Measurements from ENCODE around the gene NR4A1.

NR4A1 gene

DNA sequence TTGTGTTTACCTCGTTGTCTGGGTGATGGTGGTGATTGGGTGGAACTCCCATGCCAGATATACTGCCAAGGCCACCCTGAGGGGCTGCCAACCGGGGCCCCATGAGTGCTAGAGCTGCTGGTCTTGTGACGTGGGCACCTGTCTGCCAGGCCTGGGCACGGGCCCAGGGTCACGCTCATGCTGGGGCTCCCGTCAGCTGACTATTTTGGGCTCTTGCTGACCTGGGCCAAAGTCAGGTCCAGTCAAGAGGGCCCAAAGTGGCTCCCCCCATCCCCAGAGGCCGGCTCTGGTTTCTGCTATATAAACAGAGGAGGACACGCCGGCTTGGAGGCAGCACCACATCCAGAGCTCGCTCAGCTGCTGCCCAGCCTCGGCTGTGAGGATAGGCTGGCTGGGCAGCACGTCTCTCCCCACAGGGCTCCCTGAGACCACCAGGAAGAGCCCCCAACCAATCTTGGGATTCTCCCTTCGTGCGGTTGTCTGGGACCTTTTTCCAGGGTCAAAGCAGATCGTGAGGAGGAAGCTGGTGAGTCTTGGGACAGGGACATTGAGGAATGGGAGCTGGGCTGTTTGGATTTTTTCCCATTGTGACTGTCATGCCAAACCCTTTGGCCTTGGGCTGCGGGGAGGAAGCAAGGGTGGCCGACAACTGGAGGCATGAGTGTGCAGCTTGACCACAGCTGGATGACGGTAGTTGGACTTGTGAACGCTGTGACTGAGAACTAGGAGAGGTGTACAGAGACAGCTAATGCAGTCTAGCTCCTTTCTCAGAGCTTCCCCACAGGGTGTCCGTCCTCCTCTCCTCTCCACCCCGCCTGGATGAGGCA lies 7.6 kb upstream of the NR4A1 start:
- TF ChIP-seq, protein P1, sequence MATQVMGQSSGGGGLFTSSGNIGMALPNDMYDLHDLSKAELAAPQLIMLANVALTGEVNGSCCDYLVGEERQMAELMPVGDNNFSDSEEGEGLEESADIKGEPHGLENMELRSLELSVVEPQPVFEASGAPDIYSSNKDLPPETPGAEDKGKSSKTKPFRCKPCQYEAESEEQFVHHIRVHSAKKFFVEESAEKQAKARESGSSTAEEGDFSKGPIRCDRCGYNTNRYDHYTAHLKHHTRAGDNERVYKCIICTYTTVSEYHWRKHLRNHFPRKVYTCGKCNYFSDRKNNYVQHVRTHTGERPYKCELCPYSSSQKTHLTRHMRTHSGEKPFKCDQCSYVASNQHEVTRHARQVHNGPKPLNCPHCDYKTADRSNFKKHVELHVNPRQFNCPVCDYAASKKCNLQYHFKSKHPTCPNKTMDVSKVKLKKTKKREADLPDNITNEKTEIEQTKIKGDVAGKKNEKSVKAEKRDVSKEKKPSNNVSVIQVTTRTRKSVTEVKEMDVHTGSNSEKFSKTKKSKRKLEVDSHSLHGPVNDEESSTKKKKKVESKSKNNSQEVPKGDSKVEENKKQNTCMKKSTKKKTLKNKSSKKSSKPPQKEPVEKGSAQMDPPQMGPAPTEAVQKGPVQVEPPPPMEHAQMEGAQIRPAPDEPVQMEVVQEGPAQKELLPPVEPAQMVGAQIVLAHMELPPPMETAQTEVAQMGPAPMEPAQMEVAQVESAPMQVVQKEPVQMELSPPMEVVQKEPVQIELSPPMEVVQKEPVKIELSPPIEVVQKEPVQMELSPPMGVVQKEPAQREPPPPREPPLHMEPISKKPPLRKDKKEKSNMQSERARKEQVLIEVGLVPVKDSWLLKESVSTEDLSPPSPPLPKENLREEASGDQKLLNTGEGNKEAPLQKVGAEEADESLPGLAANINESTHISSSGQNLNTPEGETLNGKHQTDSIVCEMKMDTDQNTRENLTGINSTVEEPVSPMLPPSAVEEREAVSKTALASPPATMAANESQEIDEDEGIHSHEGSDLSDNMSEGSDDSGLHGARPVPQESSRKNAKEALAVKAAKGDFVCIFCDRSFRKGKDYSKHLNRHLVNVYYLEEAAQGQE (IDR thresholded peaks at IDR 0.05; ENCODE audit: insufficient read depth in 1 of 2, low read depth in 2 of 2, low read length in 2 of 2): no peak
- TF ChIP-seq SIN3A (IDR thresholded peaks at IDR 0.05; ENCODE audit: borderline replicate concordance, insufficient read depth, low read length): no peak
- TF ChIP-seq POLR2AphosphoS5 (IDR thresholded peaks at IDR 0.05; ENCODE audit: low read depth, low read length): no peak
- no peak for TF ChIP-seq TAF1 (IDR thresholded peaks at IDR 0.05; ENCODE audit: borderline replicate concordance, insufficient read depth, low read length)
- TF ChIP-seq FOXP2 (optimal IDR thresholded peaks at IDR 0.05; ENCODE audit: borderline replicate concordance, extremely low read depth, extremely low read length, insufficient read depth): no peak

DNA sequence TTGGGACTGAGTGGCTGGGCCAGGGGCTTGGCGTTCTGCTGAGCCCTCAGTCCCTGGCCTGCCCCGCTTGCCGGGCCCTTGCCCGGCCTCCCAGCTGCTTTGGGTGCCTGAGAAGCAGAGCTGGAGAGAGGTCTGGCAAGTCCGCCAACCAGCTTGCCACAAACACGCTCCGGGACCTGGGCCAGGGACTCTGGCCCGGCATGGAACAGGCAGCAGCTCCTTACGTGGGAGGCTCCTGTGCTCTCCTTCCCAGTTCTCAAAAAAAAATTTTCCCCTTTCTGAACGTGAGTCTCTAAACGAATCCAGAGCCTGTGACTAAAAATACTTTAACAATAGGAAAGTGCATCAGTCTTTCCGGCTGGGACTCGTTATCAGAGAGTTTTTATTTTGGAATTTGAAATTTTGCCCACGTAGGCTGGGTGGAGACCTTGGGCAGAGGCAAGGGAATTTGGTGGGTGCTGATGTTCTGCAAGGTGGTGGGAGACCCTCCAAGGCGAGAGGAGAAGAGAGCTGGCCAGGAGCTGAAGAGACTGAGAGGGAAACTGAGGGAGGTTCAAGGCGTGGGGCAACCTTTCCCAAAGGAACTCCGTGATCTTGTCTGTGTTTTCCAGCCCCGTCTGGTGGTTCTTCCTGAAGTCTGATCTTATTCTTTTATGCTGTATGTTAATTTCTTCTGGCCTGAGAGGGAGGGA lies 6.8 kb upstream of the NR4A1 start:
- TF ChIP-seq, protein P1 (IDR thresholded peaks at IDR 0.05; ENCODE audit: insufficient read depth in 1 of 2, low read depth in 2 of 2, low read length in 2 of 2): no peak
- TF ChIP-seq TAF1 (IDR thresholded peaks at IDR 0.05; ENCODE audit: borderline replicate concordance, insufficient read depth, low read length) (no peak), POLR2AphosphoS5 (IDR thresholded peaks at IDR 0.05; ENCODE audit: low read depth, low read length) (no peak), FOXP2 (optimal IDR thresholded peaks at IDR 0.05; ENCODE audit: borderline replicate concordance, extremely low read depth, extremely low read length, insufficient read depth) (no peak), SIN3A (IDR thresholded peaks at IDR 0.05; ENCODE audit: borderline replicate concordance, insufficient read depth, low read length) (no peak)

DNA sequence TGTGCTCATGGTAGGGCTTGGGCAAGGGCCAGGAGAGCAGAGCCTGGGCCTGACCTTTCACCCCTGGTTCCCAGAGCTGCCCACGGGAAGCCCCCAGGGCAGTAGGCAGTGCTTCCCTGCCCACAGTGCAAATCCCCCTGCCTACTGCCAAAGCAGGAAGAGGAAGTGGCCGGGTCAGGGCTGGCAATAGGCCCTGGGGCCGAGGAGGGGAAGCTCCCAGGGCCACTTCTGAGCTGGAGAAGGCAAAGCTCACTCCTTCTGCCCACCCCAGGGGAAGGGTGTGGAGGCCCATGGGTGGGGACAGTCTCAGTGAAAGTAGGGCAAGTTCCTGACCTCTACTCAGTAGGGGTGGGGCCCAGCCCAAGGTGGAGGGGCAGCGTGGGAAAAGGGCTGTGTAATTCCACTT lies 5.4 kb upstream of the NR4A1 start:
- TF ChIP-seq POLR2AphosphoS5 (IDR thresholded peaks at IDR 0.05; ENCODE audit: low read depth, low read length) (no peak), FOXP2 (optimal IDR thresholded peaks at IDR 0.05; ENCODE audit: borderline replicate concordance, extremely low read depth, extremely low read length, insufficient read depth) (no peak), TAF1 (IDR thresholded peaks at IDR 0.05; ENCODE audit: borderline replicate concordance, insufficient read depth, low read length) (no peak), SIN3A (IDR thresholded peaks at IDR 0.05; ENCODE audit: borderline replicate concordance, insufficient read depth, low read length) (no peak)
- TF ChIP-seq, protein P1 (IDR thresholded peaks at IDR 0.05; ENCODE audit: insufficient read depth in 1 of 2, low read depth in 2 of 2, low read length in 2 of 2): no peak

DNA sequence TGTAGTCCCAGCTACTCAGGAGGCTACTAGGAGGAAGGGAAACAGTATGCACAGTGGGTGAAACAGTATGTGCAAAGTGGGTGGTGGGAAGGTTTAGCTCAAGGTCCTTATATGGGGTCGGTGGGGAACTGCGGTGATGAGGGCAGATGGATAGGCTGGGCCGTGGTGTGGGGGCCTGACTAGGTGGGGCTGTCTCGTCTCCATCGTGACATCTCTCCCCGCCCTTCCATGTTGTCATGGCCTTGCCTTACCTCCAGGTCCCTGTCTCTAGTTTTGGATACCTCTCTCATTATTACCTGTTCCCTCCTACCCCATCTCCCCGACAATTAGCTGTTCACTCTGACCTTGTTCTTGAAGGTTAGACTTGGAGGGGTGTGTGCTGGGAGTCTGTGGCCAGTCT lies 4.4 kb upstream of the NR4A1 start:
- no peak for TF ChIP-seq POLR2AphosphoS5 (IDR thresholded peaks at IDR 0.05; ENCODE audit: low read depth, low read length)
- TF ChIP-seq FOXP2 (optimal IDR thresholded peaks at IDR 0.05; ENCODE audit: borderline replicate concordance, extremely low read depth, extremely low read length, insufficient read depth): no peak
- no peak for TF ChIP-seq SIN3A (IDR thresholded peaks at IDR 0.05; ENCODE audit: borderline replicate concordance, insufficient read depth, low read length)
- TF ChIP-seq TAF1 (IDR thresholded peaks at IDR 0.05; ENCODE audit: borderline replicate concordance, insufficient read depth, low read length): no peak
- TF ChIP-seq, protein P1 (IDR thresholded peaks at IDR 0.05; ENCODE audit: insufficient read depth in 1 of 2, low read depth in 2 of 2, low read length in 2 of 2): no peak

Data from PFSK-1 (cell line).